IPS-11a (cell line): ENCODE results near the gene PLXNA1.

ENCODE experiments used
- H3K4me3 ChIP-seq: one replicate; pipeline ENCODE4 v1.5.1; 2013; ENCODE audit warnings: low read depth, low read length, control low read depth

Gene PLXNA1

GRCh38 chr3:126952261-126952982 lies 30.5 kb upstream of the PLXNA1 start:
- no peak overlapping the region for H3K4me3 ChIP-seq

GRCh38 chr3:126952983-126953660 lies 29.8 kb upstream of the PLXNA1 start:
- H3K4me3 ChIP-seq = no peak overlapping the region

- H3K4me3 ChIP-seq = no peak overlapping the region
Measured at GRCh38 chr3:126954141-126954842, 28.6 kb upstream of the PLXNA1 start.

GRCh38 chr3:126955004-126955790 lies 27.7 kb upstream of the PLXNA1 start:
- no peak overlapping the region for H3K4me3 ChIP-seq

GRCh38 chr3:126956361-126956760 lies 26.6 kb upstream of the PLXNA1 start:
- no peak overlapping the region for H3K4me3 ChIP-seq

GRCh38 chr3:126956866-126957650 lies 25.9 kb upstream of the PLXNA1 start:
- no peak overlapping the region for H3K4me3 ChIP-seq

GRCh38 chr3:126957776-126958637 lies 24.9 kb upstream of the PLXNA1 start:
- no peak overlapping the region for H3K4me3 ChIP-seq

- no peak overlapping the region for H3K4me3 ChIP-seq
Measured at GRCh38 chr3:126958638-126959085, 24.3 kb upstream of the PLXNA1 start.

- H3K4me3 ChIP-seq = no peak overlapping the region
Measured at GRCh38 chr3:126959136-126959920, 23.6 kb upstream of the PLXNA1 start.

GRCh38 chr3:126959921-126960603 lies 22.9 kb upstream of the PLXNA1 start:
- no peak overlapping the region for H3K4me3 ChIP-seq

GRCh38 chr3:126960604-126960995 lies 22.3 kb upstream of the PLXNA1 start:
- no peak overlapping the region for H3K4me3 ChIP-seq

GRCh38 chr3:126961191-126961790 lies 21.6 kb upstream of the PLXNA1 start:
- H3K4me3 ChIP-seq = no peak overlapping the region

GRCh38 chr3:126961791-126962461 lies 21.0 kb upstream of the PLXNA1 start:
- no peak overlapping the region for H3K4me3 ChIP-seq

- no peak overlapping the region for H3K4me3 ChIP-seq
Measured at GRCh38 chr3:126962756-126963155, 20.2 kb upstream of the PLXNA1 start.

GRCh38 chr3:126963261-126964190 lies 19.4 kb upstream of the PLXNA1 start:
- H3K4me3 ChIP-seq = no peak overlapping the region

- no peak overlapping the region for H3K4me3 ChIP-seq
Measured at GRCh38 chr3:126964261-126964660, 18.7 kb upstream of the PLXNA1 start.
